Measurements from ENCODE around the gene CEP112.
A peak's percentile ranks its signal among the peaks of the same experiment; 100 is the strongest.

CEP112 gene

GRCh38 chr17:65678546-65678945, 513.4 kb downstream of the CEP112 start:
- H3K4me3 ChIP-seq (ENCODE audit: low read depth, low read length) = no peak overlapping the region
- DNase-seq (ENCODE audit: low read depth) = peak; percentile 44
- no peak for TF ChIP-seq CTCF (conservative IDR thresholded peaks at IDR 0.05; ENCODE audit: low read depth, low read length)

- no peak for TF ChIP-seq CTCF (conservative IDR thresholded peaks at IDR 0.05; ENCODE audit: low read depth, low read length)
- H3K4me3 ChIP-seq (ENCODE audit: low read depth, low read length) = no peak overlapping the region
- DNase-seq (ENCODE audit: low read depth) = peak; percentile 28
Measured at GRCh38 chr17:65677932-65678331, 514.0 kb downstream of the CEP112 start.

GRCh38 chr17:65674246-65675045, 517.5 kb downstream of the CEP112 start:
- H3K4me3 ChIP-seq (ENCODE audit: low read depth, low read length) = no peak overlapping the region
- no peak for TF ChIP-seq CTCF (conservative IDR thresholded peaks at IDR 0.05; ENCODE audit: low read depth, low read length)
- DNase-seq (ENCODE audit: low read depth) = peak; percentile 64

- no peak for DNase-seq (ENCODE audit: low read depth)
- TF ChIP-seq CTCF (conservative IDR thresholded peaks at IDR 0.05; ENCODE audit: low read depth, low read length) = no peak
- H3K4me3 ChIP-seq (ENCODE audit: low read depth, low read length) = no peak overlapping the region
Measured at GRCh38 chr17:65670667-65671371, 521.1 kb downstream of the CEP112 start.

- H3K4me3 ChIP-seq (ENCODE audit: low read depth, low read length) = no peak overlapping the region
- no peak for TF ChIP-seq CTCF (conservative IDR thresholded peaks at IDR 0.05; ENCODE audit: low read depth, low read length)
- no peak for DNase-seq (ENCODE audit: low read depth)
Measured at GRCh38 chr17:65668211-65668610, 523.7 kb downstream of the CEP112 start.

GRCh38 chr17:65667656-65668055, 524.3 kb downstream of the CEP112 start:
- no peak for DNase-seq (ENCODE audit: low read depth)
- no peak for TF ChIP-seq CTCF (conservative IDR thresholded peaks at IDR 0.05; ENCODE audit: low read depth, low read length)
- H3K4me3 ChIP-seq (ENCODE audit: low read depth, low read length) = no peak overlapping the region
